Thyroid gland (tissue), 4 donors: ENCODE measurements around the gene CDCA4.

Experiments used
- POLR2A ChIP-seq, 2 donors: fragments of 450-650 bp; IDR thresholded peaks; one replicate each; pipeline ENCODE4 v1.6.1; 2017; ENCODE audit warnings: antibody characterized with exemption in 2 of 2, mild to moderate bottlenecking in 2 of 2, moderate library complexity in 1 of 2
- TF ChIP-seq, protein P1 (sequence below), 6 experiments: fragments of 200-600 bp in 3 of 6; fragments of 450-650 bp in 3 of 6; sonication (generic) in 3 of 6; IDR thresholded peaks; one replicate each; pipeline ENCODE4 v1.5.1; 2016 to 2019; ENCODE audit warnings: antibody characterized with exemption in 6 of 6, mild to moderate bottlenecking in 2 of 6, inconsistent platforms in 1 of 6, moderate library complexity in 1 of 6

DNA sequence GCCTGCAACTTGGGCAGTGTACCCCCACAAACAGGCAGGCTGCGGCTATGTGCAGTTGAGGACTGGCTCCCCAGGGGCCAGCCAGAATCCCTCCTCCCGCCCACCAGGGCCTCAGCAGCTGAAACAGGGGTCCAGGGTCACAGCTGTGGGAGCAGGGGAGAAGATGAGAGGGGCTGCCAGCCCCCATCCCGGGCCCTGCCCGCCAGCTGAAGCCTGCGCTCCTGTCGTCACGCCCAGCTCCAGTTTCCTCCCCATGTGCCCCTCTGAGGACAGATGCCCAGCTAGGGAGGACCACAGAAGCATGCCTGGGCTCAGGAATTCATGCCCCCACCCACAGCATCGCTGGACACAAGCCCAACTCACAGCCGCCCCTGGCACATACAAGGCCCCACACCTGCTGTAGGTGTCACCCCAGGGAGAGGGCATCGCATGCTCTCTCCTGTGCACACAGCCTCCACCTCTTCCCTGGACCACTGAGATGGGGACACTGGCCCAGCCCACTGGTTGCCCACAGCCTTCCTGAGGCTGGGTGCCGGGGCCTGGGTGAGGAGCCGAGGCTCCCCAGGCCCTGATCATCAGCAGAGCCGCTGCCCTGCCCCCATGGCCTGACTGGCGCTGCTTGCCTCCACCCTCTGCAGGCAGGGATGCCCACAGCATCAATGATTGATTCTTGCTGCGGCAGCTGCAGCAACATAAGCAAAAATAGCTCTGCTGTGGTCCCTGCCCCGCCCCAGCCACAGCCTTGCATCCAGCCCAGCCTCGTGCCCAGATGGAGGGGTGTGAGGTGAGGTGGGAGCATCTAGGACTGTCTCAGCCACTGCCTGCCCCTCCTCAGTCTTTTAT lies 39.0 kb downstream of the CDCA4 start:
- TF ChIP-seq, protein P1, sequence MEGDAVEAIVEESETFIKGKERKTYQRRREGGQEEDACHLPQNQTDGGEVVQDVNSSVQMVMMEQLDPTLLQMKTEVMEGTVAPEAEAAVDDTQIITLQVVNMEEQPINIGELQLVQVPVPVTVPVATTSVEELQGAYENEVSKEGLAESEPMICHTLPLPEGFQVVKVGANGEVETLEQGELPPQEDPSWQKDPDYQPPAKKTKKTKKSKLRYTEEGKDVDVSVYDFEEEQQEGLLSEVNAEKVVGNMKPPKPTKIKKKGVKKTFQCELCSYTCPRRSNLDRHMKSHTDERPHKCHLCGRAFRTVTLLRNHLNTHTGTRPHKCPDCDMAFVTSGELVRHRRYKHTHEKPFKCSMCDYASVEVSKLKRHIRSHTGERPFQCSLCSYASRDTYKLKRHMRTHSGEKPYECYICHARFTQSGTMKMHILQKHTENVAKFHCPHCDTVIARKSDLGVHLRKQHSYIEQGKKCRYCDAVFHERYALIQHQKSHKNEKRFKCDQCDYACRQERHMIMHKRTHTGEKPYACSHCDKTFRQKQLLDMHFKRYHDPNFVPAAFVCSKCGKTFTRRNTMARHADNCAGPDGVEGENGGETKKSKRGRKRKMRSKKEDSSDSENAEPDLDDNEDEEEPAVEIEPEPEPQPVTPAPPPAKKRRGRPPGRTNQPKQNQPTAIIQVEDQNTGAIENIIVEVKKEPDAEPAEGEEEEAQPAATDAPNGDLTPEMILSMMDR (IDR thresholded peaks at IDR 0.05), result no peak
- TF ChIP-seq POLR2A (IDR thresholded peaks at IDR 0.05), result no peak
